Measurements from ENCODE around the gene PGM1. TPM values are rescaled to one million over a fixed set of nuclear protein-coding genes. Genes with fewer than 3 reads are reported as not detected.

The PGM1 gene
- total and polyA plus RNA-seq, 10 of the 15 experiments (the other 5 are each of a cell fraction or from before 2014, with no cell fraction given): 22.5 to 72.6 (median 50.8) TPM

- ChIA-PET POLR2A (no interaction called here), CTCF (interaction anchor here (0.9 to 3.4 kb wide), 4 partner anchors 71 to 626 kb away, joined by 3 to 8 read pairs (median 6); no protein-coding TSS in a partner anchor), RAD21 (ENCODE audit: unreplicated experiment) (interaction anchor here (0.9 kb wide), 1 partner anchor 624 kb away, joined by 4 read pairs; no protein-coding TSS in a partner anchor), SMC1A (ENCODE audit: uncharacterized antibody, unreplicated experiment) (interaction anchor here (0.6 to 1.6 kb wide), 6 partner anchors 9 to 97 kb away, joined by 3 to 4 read pairs (median 3); no protein-coding TSS in a partner anchor)
- peaks cover 0 to 6% of the 10 kb centered on the region in 2 experiments; a peak in 1 of 4 replicates for H3K36me3 ChIP-seq (ENCODE audit: control insufficient read depth in 2 of 2, insufficient read depth in 2 of 2, low read length in 1 of 2)
- DNase-seq (ENCODE audit: low read depth, low spot score) (no peak), FAIRE-seq (no peak), ATAC-seq (no peak)
- no peak overlapping the region for H3K27ac ChIP-seq (ENCODE audit: control insufficient read depth, insufficient read depth)
- no peak overlapping the region for H2AFZ ChIP-seq (ENCODE audit: control insufficient read depth, low read depth, low read length)
- in situ Hi-C loops (cut with MboI): no loop called here
- H3K79me2 ChIP-seq (ENCODE audit: control insufficient read depth, insufficient read depth, low read length): no peaks in the 10 kb centered on the region; the same call in 1 of the 2 replicates
- H3K4me1 ChIP-seq (ENCODE audit: control insufficient read depth, insufficient read depth, low read length): peaks cover 6% of the 10 kb centered on the region; the same call in 1 of the 2 replicates
- H3K4me2 ChIP-seq (ENCODE audit: control insufficient read depth, insufficient read depth): no peak overlapping the region
- no peaks in the 10 kb centered on the region for H4K20me1 ChIP-seq (ENCODE audit: control insufficient read depth, insufficient read depth)
- H3K9me3 ChIP-seq (replicated peaks; ENCODE audit: control insufficient read depth, insufficient read depth, low read length): no peaks in the 10 kb centered on the region; the same call in 2 of the 3 replicates
- BruUV-seq (replicated peaks): no TSS peak
- no peak overlapping the region for H3K9ac ChIP-seq (ENCODE audit: control insufficient read depth, insufficient read depth, low read length)
- WGBS (ENCODE audit: insufficient coverage, insufficient replicate concordance, low lambda C conversion rate, missing lambda C conversion rate): 98% methylated on average over 5 of the region's 5 CpGs
- no peak overlapping the region for H3K4me3 ChIP-seq
- intact Hi-C loops (cut with micrococcal nuclease; ENCODE audit: unreplicated experiment): no loop called here
- no peaks in the 10 kb centered on the region for H3K27me3 ChIP-seq (replicated peaks in 1 of 2; ENCODE audit: control insufficient read depth in 2 of 2, insufficient read depth in 2 of 2, low read length in 1 of 2)
- TF ChIP-seq TBL1XR1 (IDR thresholded peaks at IDR 0.05; ENCODE audit: low read depth, low read length) (no peak), ZSCAN29 (IDR thresholded peaks at IDR 0.05) (no peak), BRCA1 (IDR thresholded peaks at IDR 0.05; ENCODE audit: low read depth, low read length) (no peak), RAD51 (IDR thresholded peaks at IDR 0.05) (no peak), JUND (IDR thresholded peaks at IDR 0.05; ENCODE audit: low read depth, low read length) (no peak), RELB (IDR thresholded peaks at IDR 0.05; ENCODE audit: low read depth) (no peak), EED (IDR thresholded peaks at IDR 0.05; ENCODE audit: low read depth) (no peak), USF2 (IDR thresholded peaks at IDR 0.05; ENCODE audit: borderline replicate concordance, low read depth, low read length) (no peak), USF1 (IDR thresholded peaks at IDR 0.05; ENCODE audit: borderline replicate concordance, extremely low read length, insufficient read depth, low read depth, low read length) (no peak), ELK1 (IDR thresholded peaks at IDR 0.05; ENCODE audit: low read depth, low read length) (no peak), RBBP5 (conservative IDR thresholded peaks at IDR 0.05) (no peak), MTA3 (IDR thresholded peaks at IDR 0.05; ENCODE audit: borderline replicate concordance, low read length) (no peak), BCL11A (IDR thresholded peaks at IDR 0.05; ENCODE audit: low read depth, low read length) (no peak), SKIL (IDR thresholded peaks at IDR 0.05; ENCODE audit: low read depth, poor library complexity, severe bottlenecking) (no peak), EZH2 (IDR thresholded peaks at IDR 0.05; ENCODE audit: borderline replicate concordance, control insufficient read depth, low read depth, low read length) (no peak), NFXL1 (IDR thresholded peaks at IDR 0.05; ENCODE audit: borderline replicate concordance) (no peak), POLR2AphosphoS2 (IDR thresholded peaks at IDR 0.05; ENCODE audit: low read depth, low read length) (no peak)
These were observed 27.5 kb downstream of the PGM1 start for GRCh38 chr1:63620671-63621070.

Data from GM12878 (cell line).